HEK293 (cell line): ENCODE measurements around the gene VAV3.

Source experiments
- CTCF ChIP-seq: fragments of 450-650 bp; formaldehyde crosslinking; IDR thresholded peaks from 2 replicates; pipeline ENCODE4 v1.5.1; 2016; ENCODE audit warnings: missing biosample characterization, missing genetic modification characterization
- SP2 ChIP-seq: fragments of 450-650 bp; formaldehyde crosslinking; IDR thresholded peaks from 2 replicates; pipeline ENCODE4 v1.5.1; 2016; ENCODE audit warnings: missing biosample characterization, missing genetic modification characterization
- ZNF664 ChIP-seq: fragments of 450-650 bp; formaldehyde crosslinking; IDR thresholded peaks from 2 replicates; pipeline ENCODE4 v1.5.1; 2016; ENCODE audit warnings: missing biosample characterization, missing genetic modification characterization
- ZNF701 ChIP-seq: fragments of 450-650 bp; formaldehyde crosslinking; IDR thresholded peaks from 2 replicates; pipeline ENCODE4 v1.5.1; 2016; ENCODE audit warnings: missing biosample characterization, missing genetic modification characterization

DNA sequence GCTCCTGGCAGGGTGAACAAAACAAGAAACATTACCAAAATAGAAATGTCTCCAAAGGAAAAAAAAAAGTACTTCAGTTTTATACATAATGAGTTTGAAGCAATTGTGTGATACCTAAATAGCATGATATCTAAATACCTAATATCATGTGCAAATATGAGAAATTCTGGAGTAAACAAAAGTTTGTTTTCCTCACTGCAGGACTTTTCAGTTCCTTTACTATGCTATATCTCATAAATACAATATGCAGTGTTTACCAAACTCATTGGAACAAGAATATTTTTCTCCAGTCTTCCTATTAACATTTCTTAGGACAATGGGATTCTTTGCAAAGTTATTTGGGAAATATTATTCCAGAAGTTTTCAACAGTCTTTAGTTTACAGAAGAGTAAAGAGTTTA is 98.1 kb downstream of the VAV3 start:
- no peak for TF ChIP-seq ZNF664
- TF ChIP-seq SP2 (tag by site-specific recombination): no peak
- no peak for TF ChIP-seq ZNF701
- no peak for TF ChIP-seq CTCF
